HG03439 (cell line): ENCODE measurements around the gene THRSP.
"Not testable (repeated sequence)": the region's sequence is repeated elsewhere in the genome, so short reads cannot be mapped to it uniquely, and the experiment has no call there.

Experiments
- ATAC-seq: cut with Tn5 transposase; IDR thresholded peaks from one replicate; pipeline ENCODE4 v1.9.1; 2021; ENCODE audit warnings: mild to moderate bottlenecking, moderate library complexity; ENCODE audit not compliant: unreplicated experiment

The THRSP gene

GRCh38 chr11:78063440-78064181 is at the start of gene THRSP:
Gene THRSP (plus strand): TSS chr11:78063861. CDS start chr11:78063882, 21 bp downstream.
- no peak for ATAC-seq

- ATAC-seq, result not testable (repeated sequence)
Observed at GRCh38 chr11:78014937-78015520, 48.6 kb upstream of the THRSP start.

- ATAC-seq, result no peak
Observed at GRCh38 chr11:78015878-78016277, 47.8 kb upstream of the THRSP start.

- ATAC-seq, result no peak
Observed at GRCh38 chr11:78019808-78020207, 43.9 kb upstream of the THRSP start.

- no peak for ATAC-seq
Observed at GRCh38 chr11:78020246-78020645, 43.4 kb upstream of the THRSP start.

- ATAC-seq, result no peak
Observed at GRCh38 chr11:78021611-78022010, 42.0 kb upstream of the THRSP start.

GRCh38 chr11:78022397-78023396 is 41.0 kb upstream of the THRSP start, which contains the start of gene KCTD14:
Gene KCTD14 (minus strand): TSS chr11:78023276. CDS start chr11:78023249, 27 bp downstream.
- ATAC-seq, result no peak

GRCh38 chr11:78023426-78023825 is 40.2 kb upstream of the THRSP start:
- ATAC-seq, result no peak

- no peak for ATAC-seq
Observed at GRCh38 chr11:78025378-78025777, 38.3 kb upstream of the THRSP start.

GRCh38 chr11:78027759-78028158 is 35.9 kb upstream of the THRSP start:
- no peak for ATAC-seq

GRCh38 chr11:78028423-78028822 is 35.2 kb upstream of the THRSP start:
- ATAC-seq, result not testable (repeated sequence)

- ATAC-seq, result no peak
Observed at GRCh38 chr11:78030429-78031325, 33.0 kb upstream of the THRSP start.

GRCh38 chr11:78031629-78032028 is 32.0 kb upstream of the THRSP start:
- no peak for ATAC-seq

GRCh38 chr11:78032090-78032489 is 31.6 kb upstream of the THRSP start:
- ATAC-seq, result no peak

- no peak for ATAC-seq
Observed at GRCh38 chr11:78033040-78033439, 30.6 kb upstream of the THRSP start.

GRCh38 chr11:78034623-78035022 is 29.0 kb upstream of the THRSP start:
- no peak for ATAC-seq

- ATAC-seq, result no peak
Observed at GRCh38 chr11:78036313-78036712, 27.3 kb upstream of the THRSP start.

GRCh38 chr11:78037056-78037455 is 26.6 kb upstream of the THRSP start:
- no peak for ATAC-seq

GRCh38 chr11:78037825-78038620 is 25.6 kb upstream of the THRSP start:
- ATAC-seq, result no peak
